ENCODE data around the gene TAAR2. TPM values are rescaled to one million over a fixed set of nuclear protein-coding genes. Genes with fewer than 3 reads are reported as not detected.
"Not testable (repeated sequence)": the region's sequence is repeated elsewhere in the genome, so short reads cannot be mapped to it uniquely, and the experiment has no call there.

Gene TAAR2
- total RNA-seq, 2 experiments from 2014 or later, result not detected

- POLR2A ChIA-PET, result no interaction called here
Measured at GRCh38 chr6:132607544-132608233, 16.4 kb downstream of the TAAR2 start.

DNA sequence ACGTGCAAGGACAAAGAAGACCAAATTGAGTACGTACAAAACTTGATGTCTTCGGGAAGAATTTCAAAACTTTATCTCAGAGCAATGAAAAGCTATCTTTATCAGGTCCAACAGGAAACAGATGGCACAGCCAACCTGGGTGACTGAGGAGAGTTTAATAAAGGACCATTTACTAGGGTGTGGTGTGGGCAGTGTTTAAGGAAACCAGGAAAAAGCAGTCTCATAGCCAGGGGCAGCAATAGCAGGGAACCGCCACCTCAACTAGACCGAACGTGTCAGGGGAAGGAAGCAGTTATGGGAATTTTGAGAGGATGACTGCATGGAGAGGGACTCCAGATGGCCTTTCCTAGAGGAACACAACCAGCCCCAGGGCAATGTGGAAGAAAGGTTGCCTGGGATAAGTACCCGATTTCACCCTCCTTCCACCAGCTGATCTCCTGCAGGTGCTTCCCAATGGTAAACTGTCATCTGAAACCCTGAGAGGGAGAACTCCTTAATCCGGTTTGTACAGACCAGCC lies 19.4 kb downstream of the TAAR2 start:
- CTCF ChIA-PET, result no interaction called here
- no peaks in the 10 kb centered on the region for H3K27me3 Mint-ChIP-seq
- no peak overlapping the region for H3K27ac Mint-ChIP-seq
- H3K36me3 Mint-ChIP-seq, result no peaks in the 10 kb centered on the region
- DNase-seq, result no peak
- no peaks in the 10 kb centered on the region for H3K4me1 Mint-ChIP-seq (ENCODE audit: low read depth)
- no peaks in the 10 kb centered on the region for H3K9me3 Mint-ChIP-seq
- H3K4me3 Mint-ChIP-seq, result no peak overlapping the region
- POLR2A ChIA-PET, result no interaction called here
- intact Hi-C loops (cut with micrococcal nuclease), result no loop called here

More at GRCh38 chr6:132607544-132608233, 16.4 kb downstream of the TAAR2 start:
- CTCF ChIA-PET, result no interaction called here
- Mint-ChIP-seq H3K9me3 (no peaks in the 10 kb centered on the region), H3K4me1 (ENCODE audit: low read depth) (no peaks in the 10 kb centered on the region), H3K27ac (no peak overlapping the region), H3K4me3 (no peak overlapping the region), H3K27me3 (no peaks in the 10 kb centered on the region), H3K36me3 (no peaks in the 10 kb centered on the region)
- intact Hi-C loops (cut with micrococcal nuclease), result no loop called here
- no peak for DNase-seq

DNA sequence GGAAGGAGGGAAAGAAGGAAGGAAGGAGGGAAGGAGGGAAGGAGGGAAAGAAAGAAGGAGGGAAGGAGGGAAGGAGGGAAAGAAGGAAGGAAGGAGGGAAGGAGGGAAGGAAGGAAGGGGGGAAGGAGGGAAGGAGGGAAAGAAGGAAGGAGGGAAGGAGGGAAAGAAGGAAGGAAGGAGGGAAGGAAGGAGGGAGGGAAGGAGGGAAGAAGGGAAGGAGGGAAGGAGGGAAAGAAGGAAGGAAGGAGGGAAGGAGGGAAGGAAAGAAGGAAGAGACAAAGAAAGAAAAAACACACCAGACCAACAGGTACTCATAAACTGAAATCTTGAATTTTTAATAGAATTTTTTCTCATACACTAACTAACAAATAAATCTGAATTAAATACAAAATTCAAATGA lies 23.2 kb downstream of the TAAR2 start:
- H3K4me1 Mint-ChIP-seq (ENCODE audit: low read depth); intact Hi-C loops (cut with micrococcal nuclease); H3K27ac Mint-ChIP-seq; H3K4me3 Mint-ChIP-seq; DNase-seq; H3K36me3 Mint-ChIP-seq; H3K9me3 Mint-ChIP-seq; H3K27me3 Mint-ChIP-seq; POLR2A ChIA-PET; CTCF ChIA-PET: not testable (repeated sequence)

GRCh38 chr6:132598473-132598872 lies 25.6 kb downstream of the TAAR2 start:
- Mint-ChIP-seq H3K4me3 (no peak overlapping the region), H3K27me3 (peaks cover 5% of the 10 kb centered on the region), H3K36me3 (no peaks in the 10 kb centered on the region), H3K4me1 (ENCODE audit: low read depth) (no peaks in the 10 kb centered on the region), H3K9me3 (no peaks in the 10 kb centered on the region), H3K27ac (no peak overlapping the region)
- CTCF ChIA-PET, result no interaction called here
- intact Hi-C loops (cut with micrococcal nuclease), result no loop called here
- POLR2A ChIA-PET, result no interaction called here
- DNase-seq, result no peak

GRCh38 chr6:132596201-132596600 lies 27.9 kb downstream of the TAAR2 start:
- Mint-ChIP-seq H3K36me3 (no peaks in the 10 kb centered on the region), H3K4me3 (no peak overlapping the region), H3K27me3 (peaks cover 9% of the 10 kb centered on the region), H3K9me3 (no peaks in the 10 kb centered on the region), H3K4me1 (ENCODE audit: low read depth) (no peaks in the 10 kb centered on the region), H3K27ac (no peak overlapping the region)
- POLR2A ChIA-PET, result no interaction called here
- CTCF ChIA-PET, result no interaction called here
- no peak for DNase-seq
- intact Hi-C loops (cut with micrococcal nuclease), result no loop called here

GRCh38 chr6:132592855-132593254 lies 31.2 kb downstream of the TAAR2 start:
- no peaks in the 10 kb centered on the region for H3K9me3 Mint-ChIP-seq
- POLR2A ChIA-PET, result no interaction called here
- no peaks in the 10 kb centered on the region for H3K36me3 Mint-ChIP-seq
- intact Hi-C loops (cut with micrococcal nuclease), result no loop called here
- no peaks in the 10 kb centered on the region for H3K4me1 Mint-ChIP-seq (ENCODE audit: low read depth)
- no peak overlapping the region for H3K4me3 Mint-ChIP-seq
- CTCF ChIA-PET, result no interaction called here
- DNase-seq, result no peak
- peaks cover 7% of the 10 kb centered on the region for H3K27me3 Mint-ChIP-seq
- H3K27ac Mint-ChIP-seq, result no peak overlapping the region

- POLR2A ChIA-PET, result no interaction called here
- Mint-ChIP-seq H3K9me3 (no peaks in the 10 kb centered on the region), H3K36me3 (no peaks in the 10 kb centered on the region), H3K27me3 (peaks cover 12% of the 10 kb centered on the region), H3K4me3 (no peak overlapping the region), H3K4me1 (ENCODE audit: low read depth) (no peaks in the 10 kb centered on the region), H3K27ac (no peak overlapping the region)
- DNase-seq, result no peak
- CTCF ChIA-PET, result interaction anchor here (0.6 kb wide), 1 partner anchor 28 kb away, joined by 4 read pairs; no protein-coding TSS in a partner anchor
- intact Hi-C loops (cut with micrococcal nuclease), result no loop called here
Measured at GRCh38 chr6:132590362-132590761, 33.7 kb downstream of the TAAR2 start.

DNA sequence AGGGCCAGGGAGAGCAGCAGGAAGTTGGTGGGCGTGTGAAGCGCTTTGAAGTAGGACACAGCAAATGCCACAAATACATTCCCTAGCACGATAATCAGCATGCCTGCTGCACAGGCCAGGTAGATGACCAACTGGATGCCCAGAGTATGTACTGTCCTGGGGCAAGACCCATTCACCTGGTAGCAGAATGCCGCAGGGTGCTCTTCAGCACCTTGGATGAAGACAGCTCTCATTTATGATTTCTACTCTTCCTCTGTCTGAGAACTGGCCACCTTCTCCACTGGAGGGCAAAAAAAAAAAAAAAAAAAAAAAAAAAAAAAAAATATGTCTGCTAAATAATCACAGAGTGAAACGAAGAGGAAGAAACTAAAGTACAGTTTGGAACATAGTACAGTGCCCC lies 34.6 kb downstream of the TAAR2 start, which contains the start of gene TAAR5:
TSS of gene TAAR5 (minus strand) at position 288 of the 400 bp plus-strand sequence. CDS start at position 233, 55 bp downstream.
- no peaks in the 10 kb centered on the region for H3K36me3 Mint-ChIP-seq
- no peaks in the 10 kb centered on the region for H3K9me3 Mint-ChIP-seq
- no peak for DNase-seq
- ChIA-PET POLR2A (no interaction called here), CTCF (no interaction called here)
- intact Hi-C loops (cut with micrococcal nuclease), result no loop called here
- H3K4me1 Mint-ChIP-seq (ENCODE audit: low read depth), result no peaks in the 10 kb centered on the region
- no peak within 1 kb of the TSS for H3K27ac Mint-ChIP-seq
- H3K27me3 Mint-ChIP-seq, result peaks cover 12% of the 10 kb centered on the region
- H3K4me3 Mint-ChIP-seq, result no peak within 1 kb of the TSS

GRCh38 chr6:132587424-132587823 lies 36.7 kb downstream of the TAAR2 start:
- Mint-ChIP-seq H3K9me3 (no peaks in the 10 kb centered on the region), H3K4me3 (no peak overlapping the region), H3K27ac (no peak overlapping the region), H3K4me1 (ENCODE audit: low read depth) (no peaks in the 10 kb centered on the region), H3K27me3 (peaks cover 14% of the 10 kb centered on the region), H3K36me3 (no peaks in the 10 kb centered on the region)
- POLR2A ChIA-PET, result no interaction called here
- no peak for DNase-seq
- intact Hi-C loops (cut with micrococcal nuclease), result no loop called here
- CTCF ChIA-PET, result no interaction called here

DNA sequence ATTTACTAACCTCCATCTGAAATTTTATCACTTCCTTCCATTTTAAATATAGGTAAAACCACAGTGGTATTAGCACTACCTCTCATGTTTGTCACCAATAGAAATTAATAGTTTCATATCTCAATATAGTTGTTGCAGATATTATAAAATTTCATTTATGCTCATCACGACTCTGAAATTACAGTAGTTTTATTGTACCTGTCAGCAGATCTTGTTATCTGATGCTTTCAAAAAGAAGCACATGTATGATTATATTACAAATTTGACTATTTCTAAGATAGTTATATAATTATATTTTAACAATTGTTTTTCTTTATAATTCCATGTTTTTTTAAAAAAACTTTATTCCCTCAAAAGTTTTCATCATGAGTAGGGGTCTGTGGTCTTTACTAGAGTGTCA lies 39.4 kb downstream of the TAAR2 start:
- intact Hi-C loops (cut with micrococcal nuclease), result no loop called here
- Mint-ChIP-seq H3K27me3 (peaks cover 19% of the 10 kb centered on the region), H3K9me3 (no peaks in the 10 kb centered on the region), H3K4me3 (no peak overlapping the region), H3K27ac (no peak overlapping the region), H3K4me1 (ENCODE audit: low read depth) (no peaks in the 10 kb centered on the region), H3K36me3 (no peaks in the 10 kb centered on the region)
- CTCF ChIA-PET, result no interaction called here
- POLR2A ChIA-PET, result no interaction called here
- no peak for DNase-seq

DNA sequence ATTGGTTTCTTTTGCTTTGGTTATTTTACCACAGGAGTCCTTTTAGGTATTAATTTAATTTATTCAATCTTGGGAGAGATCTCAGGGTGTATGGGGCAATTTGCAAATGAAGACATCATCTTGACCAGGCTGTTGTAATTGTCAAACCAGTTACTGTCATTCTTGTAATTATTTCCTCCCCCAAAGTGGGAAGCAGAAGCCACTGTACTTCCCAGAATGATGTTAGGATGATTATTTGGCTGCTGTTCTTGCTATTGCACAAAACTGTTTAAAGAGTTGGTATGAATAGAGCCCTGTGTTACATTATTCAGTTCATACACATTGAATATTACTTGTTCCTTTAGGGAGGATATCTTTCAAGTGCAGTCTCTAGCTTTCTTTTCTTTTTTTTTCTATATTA lies 52.3 kb downstream of the TAAR2 start:
- H3K27ac Mint-ChIP-seq, result no peak overlapping the region
- ChIA-PET POLR2A (no interaction called here), CTCF (no interaction called here)
- intact Hi-C loops (cut with micrococcal nuclease), result no loop called here
- DNase-seq, result no peak
- no peaks in the 10 kb centered on the region for H3K36me3 Mint-ChIP-seq
- no peak overlapping the region for H3K4me3 Mint-ChIP-seq
- H3K27me3 Mint-ChIP-seq, result peaks cover 22% of the 10 kb centered on the region
- no peaks in the 10 kb centered on the region for H3K4me1 Mint-ChIP-seq (ENCODE audit: low read depth)
- H3K9me3 Mint-ChIP-seq, result no peaks in the 10 kb centered on the region

GRCh38 chr6:132570221-132570777 lies 53.8 kb downstream of the TAAR2 start, which contains the start of gene TAAR6:
Gene TAAR6, plus strand, starts transcription at chr6:132570322. Its CDS starts 0 bp downstream, at chr6:132570322.
- ChIA-PET POLR2A (no interaction called here), CTCF (no interaction called here)
- intact Hi-C loops (cut with micrococcal nuclease), result no loop called here
- no peaks in the 10 kb centered on the region for H3K4me1 Mint-ChIP-seq (ENCODE audit: low read depth)
- H3K4me3 Mint-ChIP-seq, result no peak within 1 kb of the TSS
- H3K9me3 Mint-ChIP-seq, result no peaks in the 10 kb centered on the region
- DNase-seq, result no peak
- no peak within 1 kb of the TSS for H3K27ac Mint-ChIP-seq
- H3K36me3 Mint-ChIP-seq, result no peaks in the 10 kb centered on the region
- peaks cover 21% of the 10 kb centered on the region for H3K27me3 Mint-ChIP-seq

- Mint-ChIP-seq H3K4me3 (no peak overlapping the region), H3K27ac (no peak overlapping the region), H3K36me3 (no peaks in the 10 kb centered on the region), H3K9me3 (no peaks in the 10 kb centered on the region), H3K4me1 (ENCODE audit: low read depth) (no peaks in the 10 kb centered on the region), H3K27me3 (peaks cover 24% of the 10 kb centered on the region)
- DNase-seq, result no peak
- ChIA-PET POLR2A (no interaction called here), CTCF (no interaction called here)
- intact Hi-C loops (cut with micrococcal nuclease), result no loop called here
Measured at GRCh38 chr6:132569170-132569569, 54.9 kb downstream of the TAAR2 start.

Data from activated CD4-positive, alpha-beta memory T cell treated with anti-CD3 and anti-CD28 coated beads for 36 hours (primary cell).